ENCODE results near the gene FNIP2. TPM values are rescaled to one million over a fixed set of nuclear protein-coding genes. Genes with fewer than 3 reads are reported as not detected.

FNIP2 gene
- total RNA-seq, 2 experiments from 2014 or later: 0.09 to 1.0 TPM

DNA sequence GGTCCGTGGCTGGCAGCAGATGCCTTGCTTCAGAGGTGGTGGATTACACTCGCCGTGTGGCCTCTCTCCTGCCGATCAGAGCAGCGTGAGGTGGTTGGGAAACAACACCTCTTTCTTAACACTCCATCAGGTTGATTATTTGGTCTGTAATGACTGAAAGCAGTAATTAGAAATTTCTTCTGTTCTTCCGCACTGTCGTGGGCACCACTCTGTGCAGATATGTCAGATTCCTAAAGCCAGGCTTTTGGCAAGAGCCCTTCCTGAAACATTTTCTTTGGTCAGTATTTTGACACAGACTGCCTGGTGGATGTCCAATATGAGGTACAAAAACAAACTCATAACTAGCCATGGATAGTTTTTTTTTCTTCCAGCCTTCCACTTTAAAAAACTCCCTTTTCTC is 100.9 kb downstream of the FNIP2 start:
- Histone ChIP-seq H3K36me3 (ENCODE audit: insufficient read depth, low read length) (no peaks in the 10 kb centered on the region), H2AFZ (ENCODE audit: low read length) (no peak overlapping the region), H3K4me3 (ENCODE audit: low read depth, low read length, poor library complexity, severe bottlenecking) (no peak overlapping the region), H3K4me2 (ENCODE audit: low read length) (no peak overlapping the region), H4K20me1 (ENCODE audit: insufficient read depth, low read length) (no peaks in the 10 kb centered on the region), H3K79me2 (ENCODE audit: insufficient read depth, low read depth, low read length) (no peaks in the 10 kb centered on the region), H3K4me1 (ENCODE audit: insufficient read depth, low read length, poor library complexity, severe bottlenecking) (peaks cover 14% of the 10 kb centered on the region), H3K27ac (ENCODE audit: low read depth, low read length, poor library complexity, severe bottlenecking) (no peak overlapping the region), H3K9me2 (ENCODE audit: insufficient read depth, low read length) (no peaks in the 10 kb centered on the region), H3K9me3 (ENCODE audit: low read length) (no peaks in the 10 kb centered on the region)
- TF ChIP-seq EZH2phosphoT487 (IDR thresholded peaks at IDR 0.05; ENCODE audit: borderline replicate concordance, low read depth, low read length): no peak
- TF ChIP-seq, protein P1, sequence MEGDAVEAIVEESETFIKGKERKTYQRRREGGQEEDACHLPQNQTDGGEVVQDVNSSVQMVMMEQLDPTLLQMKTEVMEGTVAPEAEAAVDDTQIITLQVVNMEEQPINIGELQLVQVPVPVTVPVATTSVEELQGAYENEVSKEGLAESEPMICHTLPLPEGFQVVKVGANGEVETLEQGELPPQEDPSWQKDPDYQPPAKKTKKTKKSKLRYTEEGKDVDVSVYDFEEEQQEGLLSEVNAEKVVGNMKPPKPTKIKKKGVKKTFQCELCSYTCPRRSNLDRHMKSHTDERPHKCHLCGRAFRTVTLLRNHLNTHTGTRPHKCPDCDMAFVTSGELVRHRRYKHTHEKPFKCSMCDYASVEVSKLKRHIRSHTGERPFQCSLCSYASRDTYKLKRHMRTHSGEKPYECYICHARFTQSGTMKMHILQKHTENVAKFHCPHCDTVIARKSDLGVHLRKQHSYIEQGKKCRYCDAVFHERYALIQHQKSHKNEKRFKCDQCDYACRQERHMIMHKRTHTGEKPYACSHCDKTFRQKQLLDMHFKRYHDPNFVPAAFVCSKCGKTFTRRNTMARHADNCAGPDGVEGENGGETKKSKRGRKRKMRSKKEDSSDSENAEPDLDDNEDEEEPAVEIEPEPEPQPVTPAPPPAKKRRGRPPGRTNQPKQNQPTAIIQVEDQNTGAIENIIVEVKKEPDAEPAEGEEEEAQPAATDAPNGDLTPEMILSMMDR (conservative IDR thresholded peaks at IDR 0.05; ENCODE audit: low read length): no peak
- intact Hi-C loops (cut with micrococcal nuclease; ENCODE audit: unreplicated experiment): no loop called here
- no TSS peak for BruUV-seq (replicated peaks)
- DNase-seq (ENCODE audit: low spot score): no peak
- ChIA-PET POLR2A (interaction anchor here (0.6 kb wide), 1 partner anchor 218 kb away, joined by 3 read pairs; no protein-coding TSS in a partner anchor), CTCF (ENCODE audit: unreplicated experiment) (no interaction called here)

DNA sequence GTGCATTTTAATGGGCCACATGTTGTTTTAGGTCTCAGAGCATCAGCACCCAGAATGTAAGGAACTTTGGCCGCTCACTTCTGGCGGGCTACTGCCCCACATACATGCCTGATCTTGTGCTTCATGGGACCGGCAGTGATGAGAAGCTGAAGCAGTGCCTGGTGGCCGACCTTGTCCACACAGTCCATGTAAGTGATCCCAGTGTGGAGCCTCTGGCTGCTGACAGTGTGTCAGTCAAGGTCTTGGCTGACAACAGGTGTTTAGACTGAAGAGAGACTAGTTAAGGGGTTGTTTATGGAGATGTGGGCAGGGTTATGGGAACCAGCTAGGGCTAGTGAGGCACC is 101.4 kb downstream of the FNIP2 start:
- Histone ChIP-seq H4K20me1 (ENCODE audit: insufficient read depth, low read length) (no peaks in the 10 kb centered on the region), H3K27ac (ENCODE audit: low read depth, low read length, poor library complexity, severe bottlenecking) (no peak overlapping the region), H3K79me2 (ENCODE audit: insufficient read depth, low read depth, low read length) (no peaks in the 10 kb centered on the region), H3K36me3 (ENCODE audit: insufficient read depth, low read length) (no peaks in the 10 kb centered on the region), H2AFZ (ENCODE audit: low read length) (no peak overlapping the region; the same call in 1 of the 2 replicates), H3K4me1 (ENCODE audit: insufficient read depth, low read length, poor library complexity, severe bottlenecking) (peaks cover 14% of the 10 kb centered on the region), H3K9me2 (ENCODE audit: insufficient read depth, low read length) (no peaks in the 10 kb centered on the region), H3K9me3 (ENCODE audit: low read length) (no peaks in the 10 kb centered on the region), H3K4me2 (ENCODE audit: low read length) (no peak overlapping the region), H3K4me3 (ENCODE audit: low read depth, low read length, poor library complexity, severe bottlenecking) (no peak overlapping the region)
- POLR2A ChIA-PET: interaction anchor here (0.6 to 1.1 kb wide), 2 partner anchors 38 to 312 kb away, joined by 3 to 4 read pairs; no protein-coding TSS in a partner anchor
- CTCF ChIA-PET (ENCODE audit: unreplicated experiment): no interaction called here
- no TSS peak for BruUV-seq (replicated peaks)
- intact Hi-C loops (cut with micrococcal nuclease; ENCODE audit: unreplicated experiment): no loop called here
- no peak for DNase-seq (ENCODE audit: low spot score)
- TF ChIP-seq, protein P1 (conservative IDR thresholded peaks at IDR 0.05; ENCODE audit: low read length): no peak
- TF ChIP-seq EZH2phosphoT487 (IDR thresholded peaks at IDR 0.05; ENCODE audit: borderline replicate concordance, low read depth, low read length): no peak

DNA sequence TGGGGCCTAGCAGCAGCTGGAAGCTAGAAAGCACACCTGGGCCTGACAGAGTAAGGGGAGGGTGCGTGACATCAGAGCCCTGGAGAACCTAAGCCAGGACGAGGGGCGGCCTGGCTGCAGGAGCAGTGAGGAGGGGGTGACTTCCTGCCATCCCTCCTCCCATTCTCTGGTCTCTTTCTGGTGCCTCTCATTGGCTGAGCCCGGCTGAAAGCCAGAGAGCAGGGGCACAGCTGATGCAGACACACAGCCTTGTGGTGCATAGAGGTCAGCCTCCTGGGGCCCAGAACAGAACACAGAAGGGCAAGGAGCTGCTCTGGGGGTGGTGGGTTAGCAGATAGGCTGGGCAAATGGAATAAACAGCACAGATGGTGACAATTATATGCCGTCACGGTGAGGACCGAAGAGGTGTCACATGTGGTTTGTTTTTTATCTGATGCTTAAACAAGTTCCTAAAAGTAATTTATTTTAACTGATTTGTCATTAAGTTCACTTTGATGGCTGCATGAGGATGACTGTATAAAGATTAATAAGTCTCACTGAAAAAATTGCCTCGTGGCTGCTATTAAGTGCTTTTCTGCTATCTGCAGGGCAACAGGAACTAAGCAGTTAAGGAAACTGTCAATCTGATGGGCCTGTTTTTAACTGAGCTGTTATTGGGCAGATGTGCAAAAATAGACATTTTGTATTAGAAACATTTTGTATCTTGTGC is 102.0 kb downstream of the FNIP2 start:
- H3K4me3 ChIP-seq (ENCODE audit: low read depth, low read length, poor library complexity, severe bottlenecking): no peak overlapping the region
- ChIA-PET CTCF (ENCODE audit: unreplicated experiment) (no interaction called here), POLR2A (interaction anchor here (0.6 to 1.1 kb wide), 2 partner anchors 38 to 311 kb away, joined by 3 to 4 read pairs; no protein-coding TSS in a partner anchor)
- no peaks in the 10 kb centered on the region for H4K20me1 ChIP-seq (ENCODE audit: insufficient read depth, low read length)
- no peak overlapping the region for H3K4me2 ChIP-seq (ENCODE audit: low read length)
- H3K27ac ChIP-seq (ENCODE audit: low read depth, low read length, poor library complexity, severe bottlenecking): peak overlapping the region; percentile 23
- TF ChIP-seq, protein P1 (conservative IDR thresholded peaks at IDR 0.05; ENCODE audit: low read length): no peak
- TF ChIP-seq EZH2phosphoT487 (IDR thresholded peaks at IDR 0.05; ENCODE audit: borderline replicate concordance, low read depth, low read length): no peak
- no peaks in the 10 kb centered on the region for H3K9me2 ChIP-seq (ENCODE audit: insufficient read depth, low read length)
- H3K4me1 ChIP-seq (ENCODE audit: insufficient read depth, low read length, poor library complexity, severe bottlenecking): peaks cover 14% of the 10 kb centered on the region
- peak; percentile 49 for DNase-seq (ENCODE audit: low spot score)
- H2AFZ ChIP-seq (ENCODE audit: low read length): peak overlapping the region; percentile 78; the same call in 1 of the 2 replicates
- H3K9me3 ChIP-seq (ENCODE audit: low read length): no peaks in the 10 kb centered on the region
- BruUV-seq (replicated peaks): no TSS peak
- no peaks in the 10 kb centered on the region for H3K36me3 ChIP-seq (ENCODE audit: insufficient read depth, low read length)
- no peaks in the 10 kb centered on the region for H3K79me2 ChIP-seq (ENCODE audit: insufficient read depth, low read depth, low read length)
- intact Hi-C loops (cut with micrococcal nuclease; ENCODE audit: unreplicated experiment): no loop called here

All from OCI-LY7 (cell line).